ENCODE measurements around the gene AVP. TPM values are rescaled to one million over a fixed set of nuclear protein-coding genes. Genes with fewer than 3 reads are reported as not detected.
"Not testable (repeated sequence)": the region's sequence is repeated elsewhere in the genome, so short reads cannot be mapped to it uniquely, and the experiment has no call there.

AVP gene
- not detected for polyA plus RNA-seq

GRCh38 chr20:3084283-3084985 lies at the start of gene AVP:
TSS of gene AVP (minus strand) at chr20:3084724. CDS start at chr20:3084674, 50 bp downstream.
- Mint-ChIP-seq H3K9me3 (no peaks in the 10 kb centered on the region), H3K36me3 (peaks cover 0 to 5% (median 0%) of the 10 kb centered on the region in 3 donors), H3K4me3 (peak within 1 kb of the TSS in 3 of 5 donors; percentile 42 to 62 (median 46)), H3K27ac (no peak within 1 kb of the TSS), H3K4me1 (peaks cover 0 to 12% of the 10 kb centered on the region in 2 donors), H3K27me3 (ENCODE audit: low read depth in 3 of 3) (peaks cover 13 to 29% (median 25%) of the 10 kb centered on the region in 3 donors)
- DNase-seq, result no peak

GRCh38 chr20:3134151-3134550 lies 49.6 kb upstream of the AVP start:
- Mint-ChIP-seq H3K9me3 (no peaks in the 10 kb centered on the region), H3K4me1 (peaks cover 6 to 14% of the 10 kb centered on the region in 2 donors), H3K36me3 (peaks cover 0 to 3% (median 0%) of the 10 kb centered on the region in 3 donors), H3K27ac (no peak overlapping the region), H3K4me3 (no peak overlapping the region), H3K27me3 (ENCODE audit: low read depth in 3 of 3) (no peaks in the 10 kb centered on the region)
- no peak for DNase-seq

- no peaks in the 10 kb centered on the region for H3K27me3 Mint-ChIP-seq (ENCODE audit: low read depth in 3 of 3)
- no peaks in the 10 kb centered on the region for H3K9me3 Mint-ChIP-seq
- DNase-seq, result no peak
- no peak overlapping the region for H3K27ac Mint-ChIP-seq
- H3K36me3 Mint-ChIP-seq, result peaks cover 0 to under 1% (median 0%) of the 10 kb centered on the region in 3 donors
- peaks cover 2 to 8% of the 10 kb centered on the region in 2 donors for H3K4me1 Mint-ChIP-seq
- no peak overlapping the region for H3K4me3 Mint-ChIP-seq
These were observed 48.6 kb upstream of the AVP start for GRCh38 chr20:3133155-3133554.

GRCh38 chr20:3130051-3130600 lies 45.6 kb upstream of the AVP start:
- H3K9me3 Mint-ChIP-seq, result no peaks in the 10 kb centered on the region

GRCh38 chr20:3129094-3129493 lies 44.6 kb upstream of the AVP start:
- H3K9me3 Mint-ChIP-seq, result no peaks in the 10 kb centered on the region
- H3K4me3 Mint-ChIP-seq, result no peak overlapping the region
- peaks cover 0 to 7% of the 10 kb centered on the region in 2 donors for H3K4me1 Mint-ChIP-seq
- peak overlapping the region in 1 of 6 donors; percentile 24 for H3K27ac Mint-ChIP-seq
- DNase-seq, result no peak
- H3K36me3 Mint-ChIP-seq, result no peaks in the 10 kb centered on the region
- no peaks in the 10 kb centered on the region for H3K27me3 Mint-ChIP-seq (ENCODE audit: low read depth in 3 of 3)

More at GRCh38 chr20:3130051-3130600, 45.6 kb upstream of the AVP start:
- DNase-seq, result no peak
- H3K4me3 Mint-ChIP-seq, result no peak overlapping the region
- H3K27me3 Mint-ChIP-seq (ENCODE audit: low read depth in 3 of 3), result no peaks in the 10 kb centered on the region
- H3K36me3 Mint-ChIP-seq, result no peaks in the 10 kb centered on the region
- H3K27ac Mint-ChIP-seq, result no peak overlapping the region
- peaks cover under 1 to 7% of the 10 kb centered on the region in 2 donors for H3K4me1 Mint-ChIP-seq

- Mint-ChIP-seq H3K27ac (no peak overlapping the region), H3K4me1 (peaks cover 3 to 11% of the 10 kb centered on the region in 2 donors), H3K36me3 (peaks cover 3 to 5% (median 4%) of the 10 kb centered on the region in 3 donors), H3K9me3 (no peaks in the 10 kb centered on the region), H3K27me3 (ENCODE audit: low read depth in 3 of 3) (no peaks in the 10 kb centered on the region), H3K4me3 (no peak overlapping the region)
- DNase-seq, result no peak
These were observed 43.9 kb upstream of the AVP start for GRCh38 chr20:3128275-3128984.

- Mint-ChIP-seq H3K27me3 (ENCODE audit: low read depth in 3 of 3) (no peaks in the 10 kb centered on the region), H3K4me1 (peaks cover 11 to 22% of the 10 kb centered on the region in 2 donors), H3K9me3 (no peaks in the 10 kb centered on the region), H3K36me3 (peaks cover 4 to 18% (median 16%) of the 10 kb centered on the region in 3 donors), H3K4me3 (no peak overlapping the region), H3K27ac (no peak overlapping the region)
- DNase-seq, result no peak
These were observed 42.0 kb upstream of the AVP start for GRCh38 chr20:3126527-3126859.

GRCh38 chr20:3125776-3126526 lies 41.4 kb upstream of the AVP start:
- Mint-ChIP-seq H3K4me1 (peaks cover 13 to 22% of the 10 kb centered on the region in 2 donors), H3K36me3 (peaks cover 4 to 21% (median 21%) of the 10 kb centered on the region in 3 donors)
- not testable (repeated sequence) for H3K27me3 Mint-ChIP-seq (ENCODE audit: low read depth in 3 of 3); DNase-seq; H3K9me3 Mint-ChIP-seq; H3K4me3 Mint-ChIP-seq; H3K27ac Mint-ChIP-seq

GRCh38 chr20:3124773-3125560 lies 40.4 kb upstream of the AVP start:
- Mint-ChIP-seq H3K36me3 (peaks cover 4 to 25% (median 21%) of the 10 kb centered on the region in 3 donors), H3K4me1 (peaks cover 13 to 22% of the 10 kb centered on the region in 2 donors)
- not testable (repeated sequence) for H3K9me3 Mint-ChIP-seq; H3K27ac Mint-ChIP-seq; H3K27me3 Mint-ChIP-seq (ENCODE audit: low read depth in 3 of 3); DNase-seq; H3K4me3 Mint-ChIP-seq

- H3K27me3 Mint-ChIP-seq (ENCODE audit: low read depth in 3 of 3); H3K27ac Mint-ChIP-seq; DNase-seq; H3K9me3 Mint-ChIP-seq; H3K4me3 Mint-ChIP-seq: not testable (repeated sequence)
- H3K4me1 Mint-ChIP-seq, result peaks cover 13 to 20% of the 10 kb centered on the region in 2 donors
- peaks cover 4 to 26% (median 21%) of the 10 kb centered on the region in 3 donors for H3K36me3 Mint-ChIP-seq
These were observed 39.6 kb upstream of the AVP start for GRCh38 chr20:3124163-3124562.

GRCh38 chr20:3123542-3123941 lies 39.0 kb upstream of the AVP start:
- no peak for DNase-seq
- no peaks in the 10 kb centered on the region for H3K9me3 Mint-ChIP-seq
- no peak overlapping the region for H3K4me3 Mint-ChIP-seq
- H3K27me3 Mint-ChIP-seq (ENCODE audit: low read depth in 3 of 3), result peaks cover 0 to 2% (median 0%) of the 10 kb centered on the region in 3 donors
- peaks cover 13 to 16% of the 10 kb centered on the region in 2 donors for H3K4me1 Mint-ChIP-seq
- H3K36me3 Mint-ChIP-seq, result peaks cover 4 to 27% (median 21%) of the 10 kb centered on the region in 3 donors
- H3K27ac Mint-ChIP-seq, result peak overlapping the region; percentile 1 to 67 (median 26)

GRCh38 chr20:3121955-3122610 lies 37.6 kb upstream of the AVP start:
- H3K4me3 Mint-ChIP-seq, result no peak overlapping the region
- H3K27ac Mint-ChIP-seq, result peak overlapping the region in 3 of 6 donors; percentile 23 to 46 (median 35)
- H3K9me3 Mint-ChIP-seq, result no peaks in the 10 kb centered on the region
- peaks cover 4 to 27% (median 21%) of the 10 kb centered on the region in 3 donors for H3K36me3 Mint-ChIP-seq
- DNase-seq, result no peak
- H3K27me3 Mint-ChIP-seq (ENCODE audit: low read depth in 3 of 3), result peaks cover 0 to 2% (median 0%) of the 10 kb centered on the region in 3 donors
- peaks cover 13 to 16% of the 10 kb centered on the region in 2 donors for H3K4me1 Mint-ChIP-seq
